Stimulated activated CD4-positive, alpha-beta T cell treated with anti-CD3 and anti-CD28 coated beads, Interleukin-12 subunit alpha, Interleukin-12 subunit beta, amount 100 ng/mL, for 24 hours (primary cell): ENCODE data around the gene PIK3R3.

Experiments used
- DNase-seq, 2 experiments: peaks; one replicate each; pipeline ENCODE4 v3.0.0-alpha.2; 2020; ENCODE audit warnings: low read depth in 2 of 2

PIK3R3 gene

GRCh38 chr1:46026531-46026930, 105.9 kb downstream of the PIK3R3 start:
- DNase-seq = no peak

GRCh38 chr1:46021046-46021996, 111.1 kb downstream of the PIK3R3 start:
- no peak for DNase-seq

GRCh38 chr1:46020010-46020409, 112.4 kb downstream of the PIK3R3 start:
- no peak for DNase-seq

GRCh38 chr1:46019348-46019747, 113.1 kb downstream of the PIK3R3 start:
- no peak for DNase-seq

- no peak for DNase-seq
These were observed 114.4 kb downstream of the PIK3R3 start for GRCh38 chr1:46017876-46018503.

GRCh38 chr1:46013581-46013980, 118.8 kb downstream of the PIK3R3 start:
- no peak for DNase-seq

GRCh38 chr1:46012236-46012635, 120.2 kb downstream of the PIK3R3 start:
- DNase-seq = no peak

GRCh38 chr1:46011121-46011695, 121.2 kb downstream of the PIK3R3 start:
- no peak for DNase-seq

- no peak for DNase-seq
These were observed 121.8 kb downstream of the PIK3R3 start for GRCh38 chr1:46010611-46011010.

GRCh38 chr1:46008585-46008984, 123.8 kb downstream of the PIK3R3 start:
- no peak for DNase-seq

GRCh38 chr1:46005594-46005993, 126.8 kb downstream of the PIK3R3 start:
- no peak for DNase-seq

GRCh38 chr1:46004492-46004891, 127.9 kb downstream of the PIK3R3 start:
- DNase-seq = no peak

GRCh38 chr1:46003315-46003714, 129.1 kb downstream of the PIK3R3 start:
- no peak for DNase-seq

- no peak for DNase-seq
These were observed 129.8 kb downstream of the PIK3R3 start for GRCh38 chr1:46002551-46003150.

GRCh38 chr1:46001081-46001785, 131.2 kb downstream of the PIK3R3 start:
- no peak for DNase-seq

GRCh38 chr1:45999507-45999906, 132.9 kb downstream of the PIK3R3 start:
- DNase-seq = no peak

GRCh38 chr1:45998020-45998617, 134.3 kb downstream of the PIK3R3 start:
- no peak for DNase-seq

- DNase-seq = no peak
These were observed 137.1 kb downstream of the PIK3R3 start for GRCh38 chr1:45995298-45995697.

GRCh38 chr1:45994423-45994822, 138.0 kb downstream of the PIK3R3 start:
- DNase-seq = no peak
